ENCODE results near the gene ACSS1.
"Not testable (repeated sequence)": the region's sequence is repeated elsewhere in the genome, so short reads cannot be mapped to it uniquely, and the experiment has no call there.

ACSS1 gene

GRCh38 chr20:25009218-25010145 is 48.5 kb downstream of the ACSS1 start:
- peak in 1 of 3 experiments; percentile 42 for DNase-seq

- no peak for DNase-seq
Measured at GRCh38 chr20:25008388-25009217, 49.3 kb downstream of the ACSS1 start.

GRCh38 chr20:25007491-25008305 is 50.2 kb downstream of the ACSS1 start:
- no peak for DNase-seq

- DNase-seq = no peak
Measured at GRCh38 chr20:25006431-25007167, 51.3 kb downstream of the ACSS1 start.

GRCh38 chr20:25005661-25006060 is 52.3 kb downstream of the ACSS1 start:
- DNase-seq = peak in 1 of 3 experiments; percentile 28

GRCh38 chr20:25005220-25005619 is 52.7 kb downstream of the ACSS1 start:
- DNase-seq = peak in 2 of 3 experiments; percentile 25 to 68

- no peak for DNase-seq
Measured at GRCh38 chr20:25003002-25003401, 54.9 kb downstream of the ACSS1 start.

- not testable (repeated sequence) for DNase-seq
Measured at GRCh38 chr20:25001323-25001722, 56.6 kb downstream of the ACSS1 start.

- peak in 1 of 3 experiments; percentile 27 for DNase-seq
Measured at GRCh38 chr20:25000268-25000801, 57.6 kb downstream of the ACSS1 start.

- no peak for DNase-seq
Measured at GRCh38 chr20:24999568-24999967, 58.4 kb downstream of the ACSS1 start.

GRCh38 chr20:24998631-24999445 is 59.1 kb downstream of the ACSS1 start:
- no peak for DNase-seq

GRCh38 chr20:24998121-24998520 is 59.8 kb downstream of the ACSS1 start:
- no peak for DNase-seq

- peak in 1 of 3 experiments; percentile 16 for DNase-seq
Measured at GRCh38 chr20:24996449-24997377, 61.2 kb downstream of the ACSS1 start.

GRCh38 chr20:24995741-24996448 is 62.0 kb downstream of the ACSS1 start:
- peak in 2 of 3 experiments; percentile 25 to 58 for DNase-seq

GRCh38 chr20:24994470-24995368 is 63.2 kb downstream of the ACSS1 start:
- peak; percentile 51 to 92 (median 75) for DNase-seq

- DNase-seq = peak in 1 of 3 experiments; percentile 39
Measured at GRCh38 chr20:24994186-24994465, 63.8 kb downstream of the ACSS1 start.

- peak; percentile 5 to 73 (median 30) for DNase-seq
Measured at GRCh38 chr20:24993337-24994185, 64.4 kb downstream of the ACSS1 start.

All from NCI-H1417 (cell line).